SK-N-MC (cell line): ENCODE data around the gene DTNBP1.
A peak's percentile ranks its signal among the peaks of the same experiment; 100 is the strongest.

Experiments
- EZH2 ChIP-seq: fragments of 200-600 bp; sonication (generic); IDR thresholded peaks from one replicate; pipeline ENCODE4 v1.6.1; 2017; ENCODE audit warnings: antibody characterized with exemption
- POLR2AphosphoS5 ChIP-seq: IDR thresholded peaks from 2 replicates; pipeline ENCODE4 v1.6.1; 2012; ENCODE audit warnings: mild to moderate bottlenecking, low read depth, low read length, borderline replicate concordance

DNA sequence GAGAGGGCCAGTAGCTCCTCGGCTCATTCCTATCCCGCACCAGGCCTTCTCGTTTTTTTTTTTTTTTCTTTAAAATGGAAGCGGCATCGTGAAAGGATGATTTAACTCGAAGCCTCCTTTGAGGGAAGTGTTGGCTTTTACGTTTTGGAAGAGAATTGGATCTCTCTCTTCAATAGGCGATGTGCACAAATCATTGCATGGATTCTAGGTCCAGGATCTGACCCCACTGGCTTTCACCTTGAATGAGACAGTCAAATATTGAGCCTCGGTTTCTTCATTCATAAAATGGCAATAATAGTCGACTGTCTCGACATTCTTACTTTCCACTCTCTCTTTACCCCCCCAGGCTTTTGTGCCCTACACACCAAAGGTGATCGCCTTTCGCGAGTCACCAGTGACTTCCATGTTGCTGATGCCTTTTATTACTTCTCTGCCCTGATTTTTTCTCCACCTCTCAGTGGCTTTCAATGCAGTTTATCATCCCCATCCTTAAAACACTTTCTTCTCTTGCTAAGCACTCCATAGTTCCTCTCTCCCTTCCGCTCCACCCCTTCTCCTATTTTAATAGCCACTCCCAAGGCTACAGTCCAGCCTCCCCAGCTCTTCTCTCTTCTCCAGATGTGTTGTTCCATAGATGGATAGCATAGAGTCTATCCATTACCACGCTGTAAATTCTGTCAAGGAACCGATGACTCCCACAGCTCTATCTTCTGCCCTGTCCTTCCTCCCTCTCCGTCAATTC lies 473 bp upstream of the DTNBP1 start:
- no peak for TF ChIP-seq EZH2
- peak; percentile 18; the same call in 1 of the 2 replicates for TF ChIP-seq POLR2AphosphoS5
